GM23248 (cell line): Measurements from ENCODE around the gene TMEM150A.

Experiments used
- EZH2 ChIP-seq: fragments of 200-600 bp; sonication (generic); IDR thresholded peaks from 2 replicates; pipeline ENCODE4 v1.6.1; 2018; ENCODE audit warnings: antibody characterized with exemption, mild to moderate bottlenecking; ENCODE audit not compliant: insufficient read depth, poor library complexity, severe bottlenecking
- EZH2phosphoT487 ChIP-seq: fragments of 200-600 bp; sonication (generic); IDR thresholded peaks from 2 replicates; pipeline ENCODE4 v1.6.1; 2018; ENCODE audit warnings: antibody characterized with exemption, moderate library complexity, mild to moderate bottlenecking, low read depth; ENCODE audit not compliant: insufficient read depth

DNA sequence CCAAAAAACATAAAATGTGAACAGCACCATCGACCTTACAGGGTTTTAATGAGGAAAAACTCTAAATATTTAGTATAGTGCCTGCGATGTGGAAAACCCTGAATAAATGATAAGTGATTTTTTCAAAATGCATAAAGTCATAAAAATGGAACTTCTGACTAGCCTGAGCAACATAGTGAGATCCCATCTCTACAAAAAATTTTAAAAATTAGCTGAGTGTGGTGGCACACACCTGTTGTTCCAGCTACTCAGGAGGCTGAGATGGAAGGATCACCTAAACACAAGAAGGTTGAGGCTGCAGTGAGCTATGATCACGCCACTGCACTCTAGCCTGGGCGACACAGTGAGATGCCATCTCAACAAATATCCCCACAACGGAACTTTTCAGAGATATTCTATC is 45.4 kb downstream of the TMEM150A start:
- no peak for TF ChIP-seq EZH2phosphoT487
- TF ChIP-seq EZH2, result no peak
